ENCODE results near the gene SLC25A11.
"Not testable (repeated sequence)": the region's sequence is repeated elsewhere in the genome, so short reads cannot be mapped to it uniquely, and the experiment has no call there.

The SLC25A11 gene

GRCh38 chr17:4934173-4934979, 5.5 kb downstream of the SLC25A11 start:
- Histone ChIP-seq H3K36me3 (ENCODE audit: low read depth) (peaks cover 21% of the 10 kb centered on the region), H3K9me3 (ENCODE audit: severe bottlenecking) (no peaks in the 10 kb centered on the region), H3K4me1 (ENCODE audit: insufficient read depth, poor library complexity, severe bottlenecking) (no peaks in the 10 kb centered on the region), H3K27ac (ENCODE audit: poor library complexity, severe bottlenecking) (no peak overlapping the region), H3K4me3 (ENCODE audit: severe bottlenecking) (no peak overlapping the region), H3K27me3 (ENCODE audit: insufficient read depth, poor library complexity, severe bottlenecking) (no peaks in the 10 kb centered on the region)
- TF ChIP-seq CTCF (IDR thresholded peaks at IDR 0.05; ENCODE audit: poor library complexity, severe bottlenecking): peak; percentile 39
- ATAC-seq (ENCODE audit: low read depth) (peak; percentile 74), DNase-seq (ENCODE audit: low spot score) (no peak)

- Histone ChIP-seq H3K4me3 (ENCODE audit: severe bottlenecking) (no peak overlapping the region), H3K9me3 (ENCODE audit: severe bottlenecking) (no peaks in the 10 kb centered on the region), H3K27me3 (ENCODE audit: insufficient read depth, poor library complexity, severe bottlenecking) (no peaks in the 10 kb centered on the region), H3K4me1 (ENCODE audit: insufficient read depth, poor library complexity, severe bottlenecking) (no peaks in the 10 kb centered on the region), H3K36me3 (ENCODE audit: low read depth) (peaks cover 20% of the 10 kb centered on the region), H3K27ac (ENCODE audit: poor library complexity, severe bottlenecking) (no peak overlapping the region)
- ATAC-seq (ENCODE audit: low read depth) (no peak), DNase-seq (ENCODE audit: low spot score) (no peak)
- TF ChIP-seq CTCF (IDR thresholded peaks at IDR 0.05; ENCODE audit: poor library complexity, severe bottlenecking): no peak
These were observed 6.2 kb downstream of the SLC25A11 start for GRCh38 chr17:4933646-4934045.

GRCh38 chr17:4932756-4933155, 7.1 kb downstream of the SLC25A11 start:
- peaks cover 11% of the 10 kb centered on the region for H3K36me3 ChIP-seq (ENCODE audit: low read depth)
- H3K4me1 ChIP-seq (ENCODE audit: insufficient read depth, poor library complexity, severe bottlenecking): no peaks in the 10 kb centered on the region
- no peak overlapping the region for H3K4me3 ChIP-seq (ENCODE audit: severe bottlenecking)
- no peaks in the 10 kb centered on the region for H3K9me3 ChIP-seq (ENCODE audit: severe bottlenecking)
- ATAC-seq (ENCODE audit: low read depth): no peak
- DNase-seq (ENCODE audit: low spot score): no peak
- no peak overlapping the region for H3K27ac ChIP-seq (ENCODE audit: poor library complexity, severe bottlenecking)
- H3K27me3 ChIP-seq (ENCODE audit: insufficient read depth, poor library complexity, severe bottlenecking): no peaks in the 10 kb centered on the region
- TF ChIP-seq CTCF (IDR thresholded peaks at IDR 0.05; ENCODE audit: poor library complexity, severe bottlenecking): no peak

GRCh38 chr17:4931963-4932362, 7.9 kb downstream of the SLC25A11 start, which contains the start of gene GP1BA:
Gene GP1BA, plus strand, starts transcription at chr17:4932277. Its CDS starts 328 bp downstream, at chr17:4932605.
- Histone ChIP-seq H3K4me1 (ENCODE audit: insufficient read depth, poor library complexity, severe bottlenecking) (no peaks in the 10 kb centered on the region), H3K4me3 (ENCODE audit: severe bottlenecking) (no peak within 1 kb of the TSS), H3K36me3 (ENCODE audit: low read depth) (peaks cover 3% of the 10 kb centered on the region), H3K9me3 (ENCODE audit: severe bottlenecking) (no peaks in the 10 kb centered on the region), H3K27ac (ENCODE audit: poor library complexity, severe bottlenecking) (no peak within 1 kb of the TSS), H3K27me3 (ENCODE audit: insufficient read depth, poor library complexity, severe bottlenecking) (no peaks in the 10 kb centered on the region)
- TF ChIP-seq CTCF (IDR thresholded peaks at IDR 0.05; ENCODE audit: poor library complexity, severe bottlenecking): no peak
- ATAC-seq (ENCODE audit: low read depth): no peak
- DNase-seq (ENCODE audit: low spot score): no peak

- no peaks in the 10 kb centered on the region for H3K4me1 ChIP-seq (ENCODE audit: insufficient read depth, poor library complexity, severe bottlenecking)
- H3K9me3 ChIP-seq (ENCODE audit: severe bottlenecking): no peaks in the 10 kb centered on the region
- H3K27ac ChIP-seq (ENCODE audit: poor library complexity, severe bottlenecking): no peak overlapping the region
- TF ChIP-seq CTCF (IDR thresholded peaks at IDR 0.05; ENCODE audit: poor library complexity, severe bottlenecking): no peak
- H3K4me3 ChIP-seq (ENCODE audit: severe bottlenecking): no peak overlapping the region
- no peaks in the 10 kb centered on the region for H3K27me3 ChIP-seq (ENCODE audit: insufficient read depth, poor library complexity, severe bottlenecking)
- ATAC-seq (ENCODE audit: low read depth) (no peak), DNase-seq (ENCODE audit: low spot score) (no peak)
- H3K36me3 ChIP-seq (ENCODE audit: low read depth): no peaks in the 10 kb centered on the region
These were observed 11.0 kb downstream of the SLC25A11 start for GRCh38 chr17:4928881-4929280.

- H3K9me3 ChIP-seq (ENCODE audit: severe bottlenecking); H3K4me1 ChIP-seq (ENCODE audit: insufficient read depth, poor library complexity, severe bottlenecking); H3K27me3 ChIP-seq (ENCODE audit: insufficient read depth, poor library complexity, severe bottlenecking); H3K27ac ChIP-seq (ENCODE audit: poor library complexity, severe bottlenecking); DNase-seq (ENCODE audit: low spot score); H3K4me3 ChIP-seq (ENCODE audit: severe bottlenecking); ATAC-seq (ENCODE audit: low read depth); H3K36me3 ChIP-seq (ENCODE audit: low read depth): not testable (repeated sequence)
These were observed 13.1 kb downstream of the SLC25A11 start for GRCh38 chr17:4926577-4927335.

All from RWPE2 (cell line).